HCT116 (cell line): ENCODE results near the gene NANOS2. TPM values are rescaled to one million over a fixed set of nuclear protein-coding genes. Genes with fewer than 3 reads are reported as not detected.
A peak's percentile ranks its signal among the peaks of the same experiment; 100 is the strongest.

ENCODE experiments used
- ATAC-seq: fragments of 200-7000 bp; cut with Tn5 transposase; 2 replicates; pipeline ENCODE4 v1.9.1; 2020; ENCODE audit warnings: mild to moderate bottlenecking, moderate library complexity
- BruUV-seq: library from RNA; stranded (reverse); fragments of 400-500 nt; replicated peaks from 2 replicates; lab custom pipeline; 2021; lab: Mats Ljungman, UMichigan
- CTCF ChIA-PET: fragments of 300-600 bp; sonication (Branson Sonifier 250); formaldehyde crosslinking; loops from one replicate; lab custom pipeline; 2021; ENCODE audit warnings: antibody characterized with exemption; lab: Charles Lee
- POLR2A ChIA-PET: fragments of 300-600, 350-600 bp; sonication (Branson Sonifier 250); formaldehyde crosslinking; loops from one replicate; lab custom pipeline; 2021; ENCODE audit warnings: antibody characterized with exemption; lab: Charles Lee
- RAD21 ChIA-PET, 2 experiments: fragments of 300-600 bp; sonication (Branson Sonifier 250); formaldehyde crosslinking; loops; one replicate each; lab custom pipeline; 2023; ENCODE audit warnings: low total read pairs in 2 of 2; ENCODE audit not compliant: uncharacterized antibody in 2 of 2, unreplicated experiment in 2 of 2, low non-redundant PET in 1 of 2; lab: Charles Lee
- DNase-seq: peaks from one replicate; pipeline ENCODE4 v3.0.0-alpha.2; 2010; ENCODE audit warnings: low read depth, low spot score
- H2AFZ ChIP-seq: fragments of 200-600 bp; shearing (Covaris generic), sonication (generic); 2 replicates; pipeline ENCODE4 v1.6.1; 2017; ENCODE audit warnings: low read depth, mixed run types, mixed read lengths, antibody characterized with exemption, low read length; ENCODE audit not compliant: poor library complexity, severe bottlenecking
- H3K27ac ChIP-seq: 2 replicates; pipeline ENCODE4 v1.5.1; 2012; ENCODE audit warnings: low read depth, low read length
- H3K27me3 ChIP-seq: fragments of 200-600 bp; sonication (generic); 2 replicates; pipeline ENCODE4 v1.6.1; 2016; ENCODE audit warnings: mixed run types, low read length, mixed read lengths; ENCODE audit not compliant: insufficient read depth
- H3K36me3 ChIP-seq, 2 experiments: fragments of 200-500 bp in 1 of 2; fragments of 200-600 bp in 1 of 2; sonication (Bioruptor generic) in 1 of 2; sonication (generic) in 1 of 2; 2 replicates each; pipeline versions ENCODE4 v1.5.1 to v1.6.1; 2014 to 2016; ENCODE audit warnings: low read length in 2 of 2, inconsistent platforms in 1 of 2, mixed read lengths in 1 of 2, mixed run types in 1 of 2; ENCODE audit not compliant: insufficient read depth in 2 of 2, control insufficient read depth in 1 of 2
- H3K4me1 ChIP-seq, 2 experiments: fragments of 200-600 bp in 1 of 2; sonication (generic) in 1 of 2; 2 replicates each; pipeline versions ENCODE4 v1.5.1 to v1.6.1; 2012 to 2017; ENCODE audit warnings: low read length in 2 of 2, inconsistent platforms in 1 of 2, mild to moderate bottlenecking in 1 of 2, mixed read lengths in 1 of 2, mixed run types in 1 of 2, moderate library complexity in 1 of 2; ENCODE audit not compliant: insufficient read depth in 2 of 2, control insufficient read depth in 1 of 2
- H3K4me2 ChIP-seq: fragments of 200-600 bp; sonication (generic); 2 replicates; pipeline ENCODE4 v1.6.1; 2017; ENCODE audit warnings: mixed run types, low read length, mixed read lengths
- H3K4me3 ChIP-seq, 2 experiments: fragments of 200-600 bp in 1 of 2; sonication (generic) in 1 of 2; replicated peaks in 1 of 2; 2 replicates each; pipeline ENCODE4 v1.5.1; 2011 to 2016; ENCODE audit warnings: low read length in 2 of 2, control low read depth in 1 of 2, low read depth in 1 of 2, mild to moderate bottlenecking in 1 of 2, mixed read lengths in 1 of 2, mixed run types in 1 of 2
- H3K79me2 ChIP-seq: fragments of 200-600 bp; sonication (generic); 2 replicates; pipeline ENCODE4 v1.6.1; 2017; ENCODE audit warnings: mild to moderate bottlenecking, mixed run types, low read length, moderate library complexity, mixed read lengths; ENCODE audit not compliant: insufficient read depth
- H3K9ac ChIP-seq: fragments of 200-600 bp; sonication (generic); 2 replicates; pipeline ENCODE4 v1.6.1; 2016; ENCODE audit warnings: low read length, mixed read lengths
- H3K9me2 ChIP-seq: fragments of 200-600 bp; sonication (generic), shearing (Covaris generic); 2 replicates; pipeline ENCODE4 v1.6.1; 2017; ENCODE audit warnings: mixed run types, mild to moderate bottlenecking, moderate library complexity; ENCODE audit not compliant: insufficient read depth
- H3K9me3 ChIP-seq, 2 experiments: fragments of 200-500 bp in 1 of 2; fragments of 200-600 bp in 1 of 2; sonication (Bioruptor generic) in 1 of 2; sonication (generic) in 1 of 2; 2 replicates each; pipeline ENCODE4 v1.6.1; 2014 to 2017; ENCODE audit warnings: low read length in 2 of 2, mixed read lengths in 2 of 2, inconsistent platforms in 1 of 2, low read depth in 1 of 2, mild to moderate bottlenecking in 1 of 2, mixed run types in 1 of 2, moderate library complexity in 1 of 2; ENCODE audit not compliant: control insufficient read depth in 1 of 2, insufficient read depth in 1 of 2
- H4K20me1 ChIP-seq: fragments of 200-600 bp; sonication (generic), shearing (Covaris generic); 2 replicates; pipeline ENCODE4 v1.6.1; 2017; ENCODE audit warnings: mixed run types, mild to moderate bottlenecking, moderate library complexity; ENCODE audit not compliant: insufficient read depth
- CBX3 ChIP-seq: IDR thresholded peaks from 2 replicates; pipeline ENCODE4 v1.6.1; 2012; ENCODE audit warnings: low read depth
- CEBPB ChIP-seq: IDR thresholded peaks from 2 replicates; pipeline ENCODE4 v1.6.1; 2012; ENCODE audit warnings: low read depth
- ELF1 ChIP-seq: IDR thresholded peaks from 2 replicates; pipeline ENCODE4 v1.6.1; 2012; ENCODE audit warnings: low read depth, borderline replicate concordance
- FOSL1 ChIP-seq: IDR thresholded peaks from 2 replicates; pipeline ENCODE4 v1.6.1; 2012; ENCODE audit warnings: low read depth
- JUND ChIP-seq: IDR thresholded peaks from 2 replicates; pipeline ENCODE4 v1.6.1; 2012
- TCF7L2 ChIP-seq: IDR thresholded peaks from 2 replicates; pipeline ENCODE4 v1.7.0; 2011; ENCODE audit warnings: borderline replicate concordance, inconsistent platforms; ENCODE audit not compliant: insufficient read depth, insufficient read length; ENCODE audit errors: extremely low read depth
- YY1 ChIP-seq: IDR thresholded peaks from 2 replicates; pipeline ENCODE4 v1.6.1; 2011; ENCODE audit warnings: low read length, low read depth, moderate library complexity, mild to moderate bottlenecking; ENCODE audit not compliant: insufficient replicate concordance; ENCODE audit errors: extremely low read depth
- ZFX ChIP-seq: fragments of 450-650 bp; IDR thresholded peaks from 2 replicates; pipeline ENCODE4 v1.6.1; 2017
- ZNF274 ChIP-seq: fragments of 200-500 bp; sonication (Bioruptor generic); IDR thresholded peaks from 2 replicates; pipeline ENCODE4 v1.6.1; 2014; ENCODE audit warnings: mild to moderate bottlenecking, low read depth, low read length, inconsistent platforms
- intact Hi-C: fragments of 100-400 bp; cut with micrococcal nuclease; formaldehyde crosslinking; loops from 2 replicates; pipeline ENCODE4 v1.10.0; 2022
- total RNA-seq: library from RNA; stranded (reverse); gene quantifications from one replicate; pipeline ENCODE4 v1.2.1, GENCODE V29; 2021; ENCODE audit not compliant: unreplicated experiment
- TF ChIP-seq, protein P1 (sequence below): IDR thresholded peaks from 2 replicates; pipeline ENCODE4 v1.6.1; 2012
- TF ChIP-seq, protein P2 (sequence below), 3 experiments: fragments of 200-600 bp in 1 of 3; sonication (generic) in 1 of 3; IDR thresholded peaks in 2 of 3; conservative IDR thresholded peaks in 1 of 3; 2 replicates each; pipeline ENCODE4 v1.5.1; 2012 to 2017; ENCODE audit warnings: low read depth in 2 of 3, low read length in 2 of 3, antibody characterized with exemption in 1 of 3, borderline replicate concordance in 1 of 3, control low read depth in 1 of 3, mild to moderate bottlenecking in 1 of 3, mixed read lengths in 1 of 3, mixed run types in 1 of 3, moderate library complexity in 1 of 3; ENCODE audit not compliant: insufficient read depth in 1 of 3
- TF ChIP-seq, protein P3 (sequence below): IDR thresholded peaks from 2 replicates; pipeline ENCODE4 v1.6.1; 2012

The NANOS2 gene
- total RNA-seq, 1 experiment from 2014 or later, result not detected

DNA sequence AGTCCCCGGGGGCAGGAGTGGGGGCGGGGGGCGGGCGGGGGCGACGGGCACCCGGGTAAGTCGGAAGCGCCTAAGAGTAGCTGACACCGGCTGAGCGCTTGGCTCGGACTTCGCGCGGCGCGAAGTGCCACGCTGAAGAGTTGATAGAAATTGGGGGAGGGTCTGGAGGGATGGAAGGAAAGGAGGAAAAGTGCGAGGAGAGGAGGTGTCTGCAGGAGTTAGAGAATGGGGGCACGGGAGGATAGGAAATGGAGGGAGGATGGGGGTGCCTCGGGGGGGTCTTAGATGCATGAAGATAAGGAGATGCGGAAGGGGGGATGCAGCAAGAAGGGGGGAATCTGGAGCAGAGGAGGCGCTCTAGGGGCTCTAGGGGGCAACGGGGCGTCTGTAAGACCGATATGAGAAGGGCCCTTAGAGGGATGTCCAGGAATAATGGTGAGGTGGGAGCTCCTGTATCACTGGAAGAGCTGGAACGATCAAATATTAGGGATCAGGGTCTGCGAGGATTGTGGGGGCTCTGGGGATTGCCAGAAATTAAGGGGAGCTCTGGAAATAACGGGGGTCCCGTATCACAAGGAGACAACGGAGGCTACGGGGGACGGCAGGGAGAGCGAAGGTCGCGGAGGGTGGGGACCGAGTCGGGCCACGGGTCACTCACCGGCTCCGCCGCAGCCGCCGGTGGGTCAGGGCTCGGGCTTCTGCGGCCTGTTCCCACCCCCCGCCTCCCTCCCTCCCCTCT is 12.5 kb downstream of the NANOS2 start, which contains the start of gene MYPOP:
TSS of gene MYPOP (minus strand) at position 702 of the 739 bp plus-strand sequence. CDS start 840 bp downstream, outside the sequence.
- Histone ChIP-seq H3K4me1 (peaks cover 0 to 10% of the 10 kb centered on the region in 2 experiments; a peak in 1 of 4 replicates), H4K20me1 (no peaks in the 10 kb centered on the region), H3K4me3 (peak within 1 kb of the TSS; percentile 75 to 86), H2AFZ (no peak within 1 kb of the TSS), H3K79me2 (peaks cover 5% of the 10 kb centered on the region; the same call in 1 of the 2 replicates), H3K36me3 (peaks cover 0 to 3% of the 10 kb centered on the region in 2 experiments; a peak in 1 of 4 replicates), H3K4me2 (peak within 1 kb of the TSS; percentile 84), H3K9me2 (no peaks in the 10 kb centered on the region), H3K9me3 (no peaks in the 10 kb centered on the region), H3K27ac (peak within 1 kb of the TSS; percentile 72), H3K27me3 (no peaks in the 10 kb centered on the region), H3K9ac (peak within 1 kb of the TSS; percentile 88)
- intact Hi-C loops, result loop anchor here (2.0 kb wide), 1 partner anchor 15 kb away; the partner anchor contains the start of gene IRF2BP1
- DNase-seq, result no peak
- no TSS peak for BruUV-seq
- TF ChIP-seq FOSL1, result no peak
- TF ChIP-seq, protein P1, sequence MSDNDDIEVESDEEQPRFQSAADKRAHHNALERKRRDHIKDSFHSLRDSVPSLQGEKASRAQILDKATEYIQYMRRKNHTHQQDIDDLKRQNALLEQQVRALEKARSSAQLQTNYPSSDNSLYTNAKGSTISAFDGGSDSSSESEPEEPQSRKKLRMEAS, result no peak
- TF ChIP-seq ZNF274, result no peak
- 0 out of 2 replicates have a peak, but pooled peaks have one; percentile 58 for TF ChIP-seq ZFX
- POLR2A ChIA-PET, result interaction anchor here (0.7 to 1.4 kb wide), 5 partner anchors 9 to 39 kb away, joined by 3 to 6 read pairs (median 3); partner anchors contain the start of genes IRF2BP1 and SYMPK
- CTCF ChIA-PET, result interaction anchor here (0.7 to 1.5 kb wide), 7 partner anchors 11 to 167 kb away, joined by 3 to 9 read pairs (median 3); partner anchors contain the start of genes FOXA3, IRF2BP1, NANOS2 and SIX5
- no peak; the same call in 1 of the 2 replicates for ATAC-seq
- RAD21 ChIA-PET, result interaction anchor here (0.6 to 1.4 kb wide), 4 partner anchors 14 to 225 kb away, joined by 3 to 7 read pairs (median 4); partner anchors contain the start of gene CCDC61 (in 1 of the 2)

DNA sequence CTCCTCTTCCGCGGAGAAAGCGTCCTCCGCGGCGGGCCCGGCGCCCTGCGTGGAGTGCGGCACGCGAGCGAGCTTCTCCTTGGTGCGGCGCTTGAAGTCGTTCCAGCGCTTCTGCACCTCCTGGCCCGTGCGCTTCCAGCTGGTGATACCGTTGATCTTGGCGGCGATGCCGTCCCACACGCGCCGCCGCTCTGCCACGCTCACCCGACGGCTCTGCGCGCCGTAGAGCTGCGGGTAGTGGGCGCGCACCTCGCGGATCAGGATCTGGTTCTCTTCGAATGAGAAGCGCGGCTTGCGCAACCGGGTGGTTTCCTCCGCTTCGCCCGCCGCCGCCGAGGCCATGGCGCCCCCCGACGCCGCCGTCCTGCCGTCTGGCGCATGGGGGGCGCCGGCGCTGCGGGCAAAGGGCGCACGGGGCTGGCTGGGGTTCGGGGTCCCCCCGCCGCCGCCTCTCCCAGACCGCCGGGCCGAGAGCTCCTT is 13.1 kb downstream of the NANOS2 start:
- DNase-seq (no peak), ATAC-seq (no peak)
- Histone ChIP-seq H4K20me1 (no peaks in the 10 kb centered on the region), H3K9me3 (no peaks in the 10 kb centered on the region), H3K36me3 (peaks cover 0 to 3% of the 10 kb centered on the region in 2 experiments; a peak in 1 of 4 replicates), H3K9ac (no peak overlapping the region), H2AFZ (no peak overlapping the region), H3K79me2 (peaks cover 5% of the 10 kb centered on the region; the same call in 1 of the 2 replicates), H3K27ac (no peak overlapping the region; the same call in 1 of the 2 replicates), H3K9me2 (no peaks in the 10 kb centered on the region), H3K4me1 (peaks cover 0 to 10% of the 10 kb centered on the region in 2 experiments; a peak in 1 of 4 replicates), H3K4me3 (peak overlapping the region in 1 of 2 experiments; percentile 86; a peak in 2 of 4 replicates), H3K4me2 (peak overlapping the region; percentile 84), H3K27me3 (no peaks in the 10 kb centered on the region)
- no peak for TF ChIP-seq TCF7L2
- no peak for TF ChIP-seq ZNF274
- no peak for TF ChIP-seq JUND
- no peak for TF ChIP-seq CEBPB
- TF ChIP-seq CBX3, result no peak
- TF ChIP-seq, protein P2, sequence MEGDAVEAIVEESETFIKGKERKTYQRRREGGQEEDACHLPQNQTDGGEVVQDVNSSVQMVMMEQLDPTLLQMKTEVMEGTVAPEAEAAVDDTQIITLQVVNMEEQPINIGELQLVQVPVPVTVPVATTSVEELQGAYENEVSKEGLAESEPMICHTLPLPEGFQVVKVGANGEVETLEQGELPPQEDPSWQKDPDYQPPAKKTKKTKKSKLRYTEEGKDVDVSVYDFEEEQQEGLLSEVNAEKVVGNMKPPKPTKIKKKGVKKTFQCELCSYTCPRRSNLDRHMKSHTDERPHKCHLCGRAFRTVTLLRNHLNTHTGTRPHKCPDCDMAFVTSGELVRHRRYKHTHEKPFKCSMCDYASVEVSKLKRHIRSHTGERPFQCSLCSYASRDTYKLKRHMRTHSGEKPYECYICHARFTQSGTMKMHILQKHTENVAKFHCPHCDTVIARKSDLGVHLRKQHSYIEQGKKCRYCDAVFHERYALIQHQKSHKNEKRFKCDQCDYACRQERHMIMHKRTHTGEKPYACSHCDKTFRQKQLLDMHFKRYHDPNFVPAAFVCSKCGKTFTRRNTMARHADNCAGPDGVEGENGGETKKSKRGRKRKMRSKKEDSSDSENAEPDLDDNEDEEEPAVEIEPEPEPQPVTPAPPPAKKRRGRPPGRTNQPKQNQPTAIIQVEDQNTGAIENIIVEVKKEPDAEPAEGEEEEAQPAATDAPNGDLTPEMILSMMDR (IDR thresholded peaks at IDR 0.05 in 2 of 3, conservative IDR thresholded peaks at IDR 0.05 in 1 of 3; ENCODE audit: borderline replicate concordance in 1 of 3, insufficient read depth in 1 of 3, low read depth in 2 of 3, low read length in 2 of 3), result no peak
- TF ChIP-seq ELF1, result no peak
- TF ChIP-seq ZFX, result no peak
- TF ChIP-seq, protein P3, sequence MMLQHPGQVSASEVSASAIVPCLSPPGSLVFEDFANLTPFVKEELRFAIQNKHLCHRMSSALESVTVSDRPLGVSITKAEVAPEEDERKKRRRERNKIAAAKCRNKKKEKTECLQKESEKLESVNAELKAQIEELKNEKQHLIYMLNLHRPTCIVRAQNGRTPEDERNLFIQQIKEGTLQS, result no peak
- TF ChIP-seq FOSL1, result no peak
- TF ChIP-seq YY1, result no peak
- intact Hi-C loops, result no loop called here
- CTCF ChIA-PET, result interaction anchor here (1.5 kb wide), 1 partner anchor 13 kb away, joined by 8 read pairs; the partner anchor contains the start of gene NANOS2
- RAD21 ChIA-PET, result no interaction called here
- no TSS peak for BruUV-seq
- POLR2A ChIA-PET, result no interaction called here
